Measurements from ENCODE around the gene RIMS1.

Gene RIMS1

DNA sequence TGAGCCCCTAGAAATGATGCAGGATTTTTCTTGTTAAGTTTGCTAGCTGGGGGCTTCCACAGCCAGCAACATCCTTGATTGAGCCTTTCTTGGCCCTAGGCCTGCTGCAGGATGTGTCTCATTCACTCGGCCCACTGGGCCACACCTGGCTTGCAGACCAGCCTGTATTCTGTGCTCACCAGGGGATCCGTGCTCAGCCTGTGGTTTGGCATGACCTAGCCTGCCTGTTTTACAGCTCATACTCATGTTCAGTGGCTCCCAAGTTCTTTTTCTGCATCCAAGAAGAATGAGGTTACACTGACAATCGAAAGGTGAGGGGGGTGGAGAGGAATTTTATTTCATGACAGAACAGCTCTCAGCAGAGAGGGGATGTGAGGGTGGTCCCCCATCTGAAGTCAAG lies 263.4 kb downstream of the RIMS1 start:
- H3K4me3 ChIP-seq (ENCODE audit: low read length), result no peak overlapping the region
- H3K4me2 ChIP-seq (ENCODE audit: low read length), result no peak overlapping the region
- H2AFZ ChIP-seq (ENCODE audit: low read depth, low read length), result no peak overlapping the region
- H3K9ac ChIP-seq (ENCODE audit: low read length), result no peak overlapping the region
- TF ChIP-seq, protein P1, sequence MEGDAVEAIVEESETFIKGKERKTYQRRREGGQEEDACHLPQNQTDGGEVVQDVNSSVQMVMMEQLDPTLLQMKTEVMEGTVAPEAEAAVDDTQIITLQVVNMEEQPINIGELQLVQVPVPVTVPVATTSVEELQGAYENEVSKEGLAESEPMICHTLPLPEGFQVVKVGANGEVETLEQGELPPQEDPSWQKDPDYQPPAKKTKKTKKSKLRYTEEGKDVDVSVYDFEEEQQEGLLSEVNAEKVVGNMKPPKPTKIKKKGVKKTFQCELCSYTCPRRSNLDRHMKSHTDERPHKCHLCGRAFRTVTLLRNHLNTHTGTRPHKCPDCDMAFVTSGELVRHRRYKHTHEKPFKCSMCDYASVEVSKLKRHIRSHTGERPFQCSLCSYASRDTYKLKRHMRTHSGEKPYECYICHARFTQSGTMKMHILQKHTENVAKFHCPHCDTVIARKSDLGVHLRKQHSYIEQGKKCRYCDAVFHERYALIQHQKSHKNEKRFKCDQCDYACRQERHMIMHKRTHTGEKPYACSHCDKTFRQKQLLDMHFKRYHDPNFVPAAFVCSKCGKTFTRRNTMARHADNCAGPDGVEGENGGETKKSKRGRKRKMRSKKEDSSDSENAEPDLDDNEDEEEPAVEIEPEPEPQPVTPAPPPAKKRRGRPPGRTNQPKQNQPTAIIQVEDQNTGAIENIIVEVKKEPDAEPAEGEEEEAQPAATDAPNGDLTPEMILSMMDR (IDR thresholded peaks at IDR 0.05; ENCODE audit: low read depth, low read length), result no peak
- TF ChIP-seq EZH2phosphoT487 (IDR thresholded peaks at IDR 0.05; ENCODE audit: low read depth), result no peak
- no peaks in the 10 kb centered on the region for H4K20me1 ChIP-seq (ENCODE audit: insufficient read depth, low read length)
- H3K27me3 ChIP-seq (ENCODE audit: low read depth, low read length), result no peaks in the 10 kb centered on the region
- no peaks in the 10 kb centered on the region for H3K4me1 ChIP-seq (ENCODE audit: low read length)
- no peaks in the 10 kb centered on the region for H3K36me3 ChIP-seq (replicated peaks; ENCODE audit: low read depth, low read length)
- H3K27ac ChIP-seq (ENCODE audit: low read length), result no peak overlapping the region
- H3K79me2 ChIP-seq (ENCODE audit: low read length), result no peaks in the 10 kb centered on the region
- H3K9me3 ChIP-seq (ENCODE audit: insufficient read depth, low read length), result no peaks in the 10 kb centered on the region

DNA sequence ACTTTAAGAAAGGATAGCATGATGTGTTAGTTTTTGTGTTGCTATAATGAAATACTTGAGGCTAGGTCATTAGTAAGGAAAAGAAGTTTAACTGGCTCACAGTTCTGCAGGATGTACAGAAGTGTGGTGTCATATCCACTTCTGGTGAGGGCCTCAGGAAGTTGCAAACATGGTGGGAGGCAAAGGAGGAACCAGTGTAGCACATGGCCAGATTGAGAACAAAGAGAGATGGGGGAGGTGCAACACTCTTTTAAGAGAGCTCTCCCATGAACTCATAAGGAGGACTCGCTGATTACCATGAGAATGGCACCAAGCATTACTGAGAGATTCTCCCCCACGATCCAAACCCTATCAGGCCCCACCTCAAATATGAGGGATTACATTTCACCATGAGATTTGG lies 265.4 kb downstream of the RIMS1 start:
- Histone ChIP-seq H3K4me3 (ENCODE audit: low read length) (no peak overlapping the region), H3K27ac (ENCODE audit: low read length) (no peak overlapping the region), H4K20me1 (ENCODE audit: insufficient read depth, low read length) (no peaks in the 10 kb centered on the region), H2AFZ (ENCODE audit: low read depth, low read length) (no peak overlapping the region), H3K9me3 (ENCODE audit: insufficient read depth, low read length) (no peaks in the 10 kb centered on the region), H3K36me3 (replicated peaks; ENCODE audit: low read depth, low read length) (no peaks in the 10 kb centered on the region), H3K4me2 (ENCODE audit: low read length) (no peak overlapping the region), H3K79me2 (ENCODE audit: low read length) (no peaks in the 10 kb centered on the region), H3K9ac (ENCODE audit: low read length) (no peak overlapping the region), H3K27me3 (ENCODE audit: low read depth, low read length) (no peaks in the 10 kb centered on the region), H3K4me1 (ENCODE audit: low read length) (no peaks in the 10 kb centered on the region)
- TF ChIP-seq, protein P1 (IDR thresholded peaks at IDR 0.05; ENCODE audit: low read depth, low read length), result no peak
- TF ChIP-seq EZH2phosphoT487 (IDR thresholded peaks at IDR 0.05; ENCODE audit: low read depth), result no peak

DNA sequence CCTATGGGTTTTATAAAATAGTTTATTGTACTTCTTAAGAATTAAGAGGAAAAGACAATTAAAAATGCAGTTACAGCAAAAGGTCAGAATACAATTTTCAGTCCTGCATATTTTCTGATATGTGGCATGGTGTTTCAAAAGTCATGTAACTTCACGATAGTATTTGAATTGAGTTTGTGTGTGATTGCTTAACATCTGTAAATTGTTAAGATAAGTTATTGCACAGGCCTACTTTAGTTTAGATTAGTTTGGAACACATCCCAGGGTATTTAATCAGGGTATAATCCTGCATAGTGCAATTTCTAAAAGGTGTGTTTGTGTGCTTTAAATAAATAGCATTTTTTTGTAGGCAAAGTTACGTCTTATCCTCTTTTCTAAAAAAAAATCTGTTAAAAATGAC lies 289.6 kb downstream of the RIMS1 start:
- no peak for TF ChIP-seq EZH2phosphoT487 (IDR thresholded peaks at IDR 0.05; ENCODE audit: low read depth)
- TF ChIP-seq, protein P1 (IDR thresholded peaks at IDR 0.05; ENCODE audit: low read depth, low read length), result no peak
- Histone ChIP-seq H4K20me1 (ENCODE audit: insufficient read depth, low read length) (no peaks in the 10 kb centered on the region), H3K9me3 (ENCODE audit: insufficient read depth, low read length) (no peaks in the 10 kb centered on the region), H2AFZ (ENCODE audit: low read depth, low read length) (no peak overlapping the region), H3K4me3 (ENCODE audit: low read length) (no peak overlapping the region), H3K9ac (ENCODE audit: low read length) (no peak overlapping the region), H3K4me1 (ENCODE audit: low read length) (no peaks in the 10 kb centered on the region), H3K36me3 (replicated peaks; ENCODE audit: low read depth, low read length) (no peaks in the 10 kb centered on the region), H3K27me3 (ENCODE audit: low read depth, low read length) (no peaks in the 10 kb centered on the region), H3K79me2 (ENCODE audit: low read length) (no peaks in the 10 kb centered on the region), H3K4me2 (ENCODE audit: low read length) (no peak overlapping the region), H3K27ac (ENCODE audit: low read length) (no peak overlapping the region)

DNA sequence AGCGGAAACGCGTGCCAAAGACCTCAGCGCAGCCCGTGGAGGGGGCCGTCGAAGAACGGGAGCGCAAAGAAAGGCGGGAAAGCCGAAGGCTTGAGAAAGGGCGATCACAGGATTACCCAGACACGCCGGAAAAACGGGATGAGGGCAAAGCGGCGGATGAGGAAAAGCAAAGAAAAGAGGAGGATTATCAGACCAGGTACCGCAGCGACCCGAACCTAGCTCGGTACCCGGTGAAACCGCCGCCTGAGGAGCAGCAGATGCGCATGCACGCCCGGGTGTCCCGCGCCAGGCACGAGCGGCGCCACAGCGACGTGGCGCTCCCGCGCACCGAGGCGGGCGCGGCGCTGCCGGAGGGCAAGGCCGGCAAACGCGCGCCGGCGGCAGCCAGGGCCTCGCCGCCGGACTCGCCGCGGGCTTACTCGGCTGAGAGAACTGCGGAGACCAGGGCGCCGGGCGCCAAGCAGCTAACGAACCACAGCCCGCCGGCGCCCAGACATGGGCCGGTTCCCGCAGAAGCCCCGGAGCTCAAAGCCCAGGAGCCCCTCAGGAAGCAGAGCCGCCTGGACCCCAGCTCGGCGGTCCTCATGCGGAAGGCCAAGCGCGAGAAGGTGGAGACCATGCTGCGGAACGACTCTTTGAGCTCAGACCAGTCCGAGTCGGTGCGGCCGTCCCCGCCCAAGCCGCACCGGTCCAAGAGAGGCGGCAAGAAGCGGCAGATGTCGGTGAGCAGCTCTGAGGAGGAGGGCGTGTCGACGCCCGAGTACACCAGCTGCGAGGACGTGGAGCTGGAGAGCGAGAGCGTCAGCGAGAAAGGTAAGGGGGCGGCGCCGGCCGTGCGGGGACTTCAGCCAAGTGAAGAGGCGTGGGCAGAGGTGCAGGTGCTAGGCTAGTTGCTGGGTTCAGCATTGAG lies 296.2 kb downstream of the RIMS1 start:
- H3K4me2 ChIP-seq (ENCODE audit: low read length), result no peak overlapping the region
- H3K79me2 ChIP-seq (ENCODE audit: low read length), result no peaks in the 10 kb centered on the region
- no peak overlapping the region for H2AFZ ChIP-seq (ENCODE audit: low read depth, low read length)
- no peaks in the 10 kb centered on the region for H3K4me1 ChIP-seq (ENCODE audit: low read length)
- no peak overlapping the region for H3K4me3 ChIP-seq (ENCODE audit: low read length)
- H4K20me1 ChIP-seq (ENCODE audit: insufficient read depth, low read length), result no peaks in the 10 kb centered on the region
- no peaks in the 10 kb centered on the region for H3K9me3 ChIP-seq (ENCODE audit: insufficient read depth, low read length)
- no peaks in the 10 kb centered on the region for H3K36me3 ChIP-seq (replicated peaks; ENCODE audit: low read depth, low read length)
- no peak overlapping the region for H3K27ac ChIP-seq (ENCODE audit: low read length)
- H3K27me3 ChIP-seq (ENCODE audit: low read depth, low read length), result no peaks in the 10 kb centered on the region
- TF ChIP-seq EZH2phosphoT487 (IDR thresholded peaks at IDR 0.05; ENCODE audit: low read depth), result no peak
- TF ChIP-seq, protein P1 (IDR thresholded peaks at IDR 0.05; ENCODE audit: low read depth, low read length), result no peak
- H3K9ac ChIP-seq (ENCODE audit: low read length), result no peak overlapping the region

All from OCI-LY3 (cell line).